HAP-1 (cell line): ENCODE data around the gene HVCN1.
"Not testable (repeated sequence)": the region's sequence is repeated elsewhere in the genome, so short reads cannot be mapped to it uniquely, and the experiment has no call there.

Experiments used
- DNase-seq, 2 experiments: peaks; one replicate each; pipeline ENCODE4 v3.0.0-alpha.2; 2016 to 2020; ENCODE audit warnings: low spot score in 2 of 2
- H3K27me3 ChIP-seq: fragments of 250-450 bp; sonication (Bioruptor Pico); 2 replicates; pipeline ENCODE4 v1.5.1; 2020; ENCODE audit warnings: low read depth, mild to moderate bottlenecking, moderate library complexity
- H3K36me3 ChIP-seq: fragments of 250-450 bp; sonication (Bioruptor Pico); replicated peaks from 2 replicates; pipeline ENCODE4 v1.5.1; 2020; ENCODE audit warnings: mild to moderate bottlenecking
- H3K4me1 ChIP-seq: fragments of 250-450 bp; sonication (Bioruptor Pico); 2 replicates; pipeline ENCODE4 v1.5.1; 2020; ENCODE audit warnings: mild to moderate bottlenecking
- H3K4me3 ChIP-seq: fragments of 250-450 bp; sonication (Bioruptor Pico); 2 replicates; pipeline ENCODE4 v1.5.1; 2020; ENCODE audit warnings: mild to moderate bottlenecking, moderate library complexity
- H3K9me3 ChIP-seq: fragments of 250-450 bp; sonication (Bioruptor Pico); 2 replicates; pipeline ENCODE4 v1.5.1; 2020; ENCODE audit warnings: mild to moderate bottlenecking, moderate library complexity
- in situ Hi-C: fragments of 300-500 bp; cut with MboI; formaldehyde crosslinking; loops from 3 replicates; pipeline ENCODE4 v1.14.3; 2020; ENCODE audit warnings: low sequenced_read_pairs, inconsistent platforms, mixed read lengths

HVCN1 gene

GRCh38 chr12:110613071-110613770, 75.7 kb downstream of the HVCN1 start:
- in situ Hi-C loops = loop anchor here (10.0 to 25.0 kb wide), 2 partner anchors 212 to 526 kb away; no protein-coding TSS in a partner anchor
- Histone ChIP-seq H3K36me3 (0 out of 2 replicates have a peak, but pooled peaks cover 3% of the 10 kb centered on the region), H3K9me3 (no peaks in the 10 kb centered on the region), H3K4me3 (peak overlapping the region; percentile 50), H3K4me1 (peaks cover 8% of the 10 kb centered on the region), H3K27me3 (no peaks in the 10 kb centered on the region)
- no peak for DNase-seq

GRCh38 chr12:110606253-110606611, 82.7 kb downstream of the HVCN1 start:
- DNase-seq = no peak
- Histone ChIP-seq H3K36me3 (no peaks in the 10 kb centered on the region), H3K4me1 (peaks cover 8% of the 10 kb centered on the region), H3K4me3 (no peak overlapping the region), H3K9me3 (no peaks in the 10 kb centered on the region), H3K27me3 (no peaks in the 10 kb centered on the region)
- in situ Hi-C loops = loop anchor here (10.0 to 25.0 kb wide), 2 partner anchors 141 to 519 kb away; partner anchors contain the start of genes FAM216A and GPN3

GRCh38 chr12:110602085-110602814, 86.7 kb downstream of the HVCN1 start:
- in situ Hi-C loops = loop anchor here (10.0 to 25.0 kb wide), 2 partner anchors 137 to 515 kb away; partner anchors contain the start of genes FAM216A and GPN3
- peak; percentile 63 to 71 for DNase-seq
- not testable (repeated sequence) for H3K27me3 ChIP-seq, H3K4me3 ChIP-seq, H3K36me3 ChIP-seq, H3K4me1 ChIP-seq, H3K9me3 ChIP-seq

DNA sequence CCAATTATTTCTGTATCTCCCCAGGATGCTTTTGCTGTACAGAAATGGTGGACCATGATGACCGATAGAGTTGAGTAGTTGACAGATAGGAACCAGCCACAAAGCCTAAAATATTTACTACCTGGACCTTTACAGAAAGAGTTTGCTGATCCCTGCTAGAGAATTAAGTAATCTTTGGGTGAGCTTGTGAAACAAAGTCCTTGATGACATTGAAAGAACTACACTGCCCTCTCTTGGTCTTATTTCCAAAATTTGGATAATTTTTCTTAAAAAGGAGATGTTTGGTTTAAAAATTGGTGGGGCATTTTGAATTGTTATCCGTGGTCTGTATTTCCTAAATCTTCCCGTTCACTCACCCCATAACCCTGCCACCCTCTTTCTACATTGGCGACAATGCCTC, 88.7 kb downstream of the HVCN1 start:
- DNase-seq = peak in 1 of 2 experiments; percentile 44

GRCh38 chr12:110599334-110599733, 89.6 kb downstream of the HVCN1 start:
- H3K4me1 ChIP-seq = no peaks in the 10 kb centered on the region
- H3K36me3 ChIP-seq = no peaks in the 10 kb centered on the region
- no peaks in the 10 kb centered on the region for H3K9me3 ChIP-seq
- no peak overlapping the region for H3K4me3 ChIP-seq
- no peaks in the 10 kb centered on the region for H3K27me3 ChIP-seq
- in situ Hi-C loops = no loop called here
- DNase-seq = no peak

More for the DNA sequence above, 88.7 kb downstream of the HVCN1 start:
- no peak overlapping the region for H3K4me3 ChIP-seq
- no peaks in the 10 kb centered on the region for H3K27me3 ChIP-seq
- H3K4me1 ChIP-seq = no peaks in the 10 kb centered on the region
- H3K36me3 ChIP-seq = no peaks in the 10 kb centered on the region
- H3K9me3 ChIP-seq = no peaks in the 10 kb centered on the region
- in situ Hi-C loops = loop anchor here (10.0 to 25.0 kb wide), 2 partner anchors 135 to 513 kb away; partner anchors contain the start of genes FAM216A and GPN3
